GM18498 (cell line): Measurements from ENCODE around the gene TRAF3.

Experiments used
- ATAC-seq: cut with Tn5 transposase; IDR thresholded peaks from one replicate; pipeline ENCODE4 v1.9.1; 2021; ENCODE audit warnings: mild to moderate bottlenecking, moderate library complexity; ENCODE audit not compliant: unreplicated experiment

TRAF3 gene

DNA sequence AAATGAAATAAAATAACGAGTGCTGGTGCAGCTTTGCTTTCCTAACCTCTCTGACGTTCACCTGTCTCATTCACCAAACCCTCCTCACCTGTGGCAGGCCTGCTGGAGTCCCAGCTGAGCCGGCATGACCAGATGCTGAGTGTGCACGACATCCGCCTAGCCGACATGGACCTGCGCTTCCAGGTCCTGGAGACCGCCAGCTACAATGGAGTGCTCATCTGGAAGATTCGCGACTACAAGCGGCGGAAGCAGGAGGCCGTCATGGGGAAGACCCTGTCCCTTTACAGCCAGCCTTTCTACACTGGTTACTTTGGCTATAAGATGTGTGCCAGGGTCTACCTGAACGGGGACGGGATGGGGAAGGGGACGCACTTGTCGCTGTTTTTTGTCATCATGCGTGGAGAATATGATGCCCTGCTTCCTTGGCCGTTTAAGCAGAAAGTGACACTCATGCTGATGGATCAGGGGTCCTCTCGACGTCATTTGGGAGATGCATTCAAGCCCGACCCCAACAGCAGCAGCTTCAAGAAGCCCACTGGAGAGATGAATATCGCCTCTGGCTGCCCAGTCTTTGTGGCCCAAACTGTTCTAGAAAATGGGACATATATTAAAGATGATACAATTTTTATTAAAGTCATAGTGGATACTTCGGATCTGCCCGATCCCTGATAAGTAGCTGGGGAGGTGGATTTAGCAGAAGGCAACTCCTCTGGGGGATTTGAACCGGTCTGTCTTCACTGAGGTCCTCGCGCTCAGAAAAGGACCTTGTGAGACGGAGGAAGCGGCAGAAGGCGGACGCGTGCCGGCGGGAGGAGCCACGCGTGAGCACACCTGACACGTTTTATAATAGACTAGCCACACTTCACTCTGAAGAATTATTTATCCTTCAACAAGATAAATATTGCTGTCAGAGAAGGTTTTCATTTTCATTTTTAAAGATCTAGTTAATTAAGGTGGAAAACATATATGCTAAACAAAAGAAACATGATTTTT, 128.2 kb downstream of the TRAF3 start:
- ATAC-seq, result no peak

- no peak for ATAC-seq
Measured at GRCh38 chr14:102906616-102907302, 129.5 kb downstream of the TRAF3 start.

- ATAC-seq, result no peak
Measured at GRCh38 chr14:102907303-102907844, 130.1 kb downstream of the TRAF3 start.

GRCh38 chr14:102907980-102908730, 130.9 kb downstream of the TRAF3 start:
- ATAC-seq, result no peak

- no peak for ATAC-seq
Measured at GRCh38 chr14:102908766-102909455, 131.7 kb downstream of the TRAF3 start.

DNA sequence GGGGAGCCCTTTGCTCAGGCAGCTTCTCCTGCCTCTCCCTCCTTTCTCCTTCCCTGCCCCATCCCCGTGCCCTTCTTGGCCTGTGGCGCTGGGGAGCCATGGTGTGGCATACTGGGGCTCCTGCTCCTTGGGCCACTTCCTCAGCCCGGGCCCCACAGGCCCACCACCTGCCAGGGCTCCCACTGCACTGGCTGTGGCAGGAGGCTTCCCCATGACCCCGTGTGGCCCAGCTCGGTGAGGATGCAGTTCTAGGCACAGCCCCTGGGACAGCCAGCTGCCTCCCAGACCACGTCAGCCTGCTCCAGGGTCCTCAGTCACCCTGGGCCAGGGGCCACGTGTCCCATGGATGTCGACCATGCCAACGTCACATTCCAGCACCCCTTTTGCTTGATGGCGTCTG, 132.2 kb downstream of the TRAF3 start:
- ATAC-seq, result no peak

DNA sequence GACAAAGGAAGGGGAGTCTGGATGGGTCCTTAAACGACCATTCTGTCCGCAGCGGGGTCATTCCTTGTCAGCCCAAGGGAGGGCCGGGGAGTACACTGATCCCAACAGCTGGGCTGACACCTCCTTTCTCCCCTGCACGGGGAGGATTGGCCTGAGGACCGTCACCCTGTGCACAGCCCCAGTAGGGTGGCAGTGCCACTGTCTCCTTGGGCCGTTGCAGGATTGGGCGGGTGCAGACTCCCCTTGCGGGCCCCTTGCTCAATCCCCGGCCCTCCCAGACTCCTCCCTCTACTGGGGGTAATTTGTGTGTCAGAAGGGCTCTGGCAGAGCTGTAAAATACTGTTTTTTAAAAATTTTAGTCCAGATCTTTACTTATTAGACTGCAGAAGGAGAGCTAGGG, 132.7 kb downstream of the TRAF3 start:
- no peak for ATAC-seq

GRCh38 chr14:102910442-102910841, 133.2 kb downstream of the TRAF3 start:
- ATAC-seq, result no peak

- no peak for ATAC-seq
Measured at GRCh38 chr14:102911541-102911951, 134.3 kb downstream of the TRAF3 start.

GRCh38 chr14:102911991-102912761, 134.9 kb downstream of the TRAF3 start:
- no peak for ATAC-seq

- ATAC-seq, result no peak
Measured at GRCh38 chr14:102913341-102914211, 136.3 kb downstream of the TRAF3 start.

DNA sequence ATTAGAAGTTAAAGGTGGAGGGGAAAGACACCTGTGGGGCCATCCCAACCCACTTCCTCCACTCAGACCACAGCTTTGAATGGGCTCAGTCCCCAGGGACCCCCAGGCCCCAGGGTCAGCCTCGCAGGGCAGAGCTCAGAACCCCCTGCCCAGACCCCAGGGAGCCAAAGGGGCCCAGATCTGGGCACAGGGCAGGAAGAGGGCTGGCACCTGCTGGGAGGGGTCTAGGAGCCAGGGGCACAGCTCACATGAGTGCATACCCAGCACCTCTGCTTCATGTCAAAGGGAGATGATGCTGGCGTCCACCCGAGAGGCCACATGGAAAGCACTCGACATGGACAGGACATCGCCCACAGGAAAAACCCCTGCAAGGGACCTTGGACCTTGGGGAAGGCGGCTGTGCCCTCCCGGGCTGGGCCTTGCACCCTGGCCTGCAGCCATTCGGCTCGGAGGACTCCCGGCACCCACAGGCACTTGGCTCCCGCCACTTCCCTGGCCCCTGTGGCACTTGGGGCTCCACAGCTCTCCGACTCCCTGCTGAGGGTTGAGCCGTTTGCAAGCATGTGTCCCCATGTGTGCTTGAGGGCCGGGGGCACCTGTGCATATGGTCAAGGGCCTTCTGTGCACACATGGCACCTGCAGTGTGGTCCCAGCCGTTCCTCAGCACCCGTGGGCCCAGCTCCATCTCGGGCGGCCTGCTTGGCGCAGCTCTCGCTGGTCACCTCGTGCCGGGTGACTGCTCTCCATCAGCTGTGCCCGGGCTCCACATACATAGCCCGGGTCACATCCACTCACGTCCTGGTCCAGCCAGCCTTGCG, 137.4 kb downstream of the TRAF3 start:
- no peak for ATAC-seq

GRCh38 chr14:102915292-102916110, 138.3 kb downstream of the TRAF3 start:
- no peak for ATAC-seq

GRCh38 chr14:102916347-102917055, 139.3 kb downstream of the TRAF3 start:
- ATAC-seq, result no peak

DNA sequence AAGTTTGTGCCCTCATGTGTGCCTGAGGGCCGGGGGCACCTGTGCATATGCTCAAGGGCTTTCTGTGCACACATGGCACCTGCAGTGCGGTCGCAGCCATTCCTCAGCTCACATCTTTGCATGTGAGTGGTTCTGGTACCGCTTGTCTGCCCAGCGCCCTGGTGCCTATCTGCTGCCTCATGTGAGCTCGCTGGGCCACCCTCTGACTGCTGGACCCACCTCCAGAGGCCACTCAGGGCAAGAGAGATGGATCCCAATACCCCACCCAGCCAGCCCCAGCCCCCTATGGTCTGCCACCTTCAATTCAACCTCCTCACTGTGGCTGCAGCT, 139.8 kb downstream of the TRAF3 start:
- ATAC-seq, result no peak

DNA sequence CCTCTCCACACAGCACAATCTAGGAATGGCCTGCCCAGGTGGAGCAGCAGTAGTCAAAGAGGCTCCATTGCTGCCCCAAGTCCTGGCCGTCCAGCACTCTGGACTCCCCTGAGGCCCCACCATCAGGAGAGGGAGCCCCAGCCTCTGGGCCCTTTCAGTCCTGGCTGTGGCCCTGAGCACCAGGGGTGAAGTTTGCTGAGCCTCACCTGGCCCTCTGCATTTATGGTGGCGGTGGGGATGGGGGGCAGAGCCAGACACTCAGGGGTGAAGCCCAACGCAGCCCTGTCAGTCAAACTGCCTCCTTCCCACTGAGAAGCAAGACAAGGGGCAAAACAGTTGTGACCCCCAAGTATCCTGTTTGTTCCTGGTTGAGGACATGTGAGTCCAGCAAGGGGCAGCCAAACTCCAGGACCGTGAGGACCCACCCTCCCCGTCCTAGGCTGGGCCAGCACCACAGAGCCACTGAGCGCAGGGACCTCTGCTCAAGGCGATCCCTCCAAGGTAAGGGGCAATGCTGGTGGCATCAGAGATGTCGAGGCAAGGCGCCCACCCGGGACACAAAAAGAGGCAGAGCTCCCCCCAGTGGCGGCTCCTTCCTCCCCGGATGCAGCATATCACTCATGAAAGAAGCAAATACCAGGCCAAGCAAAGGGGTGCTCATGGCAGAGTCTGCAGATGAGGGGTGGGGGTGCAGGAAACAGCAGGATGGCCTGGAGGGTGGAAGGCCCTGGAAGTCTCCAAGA, 140.4 kb downstream of the TRAF3 start:
- no peak for ATAC-seq
